C4-2B (cell line): ENCODE results near the gene ADARB2.

Source experiments
- H3K27ac ChIP-seq: fragments of 450-650 bp; 2 replicates; pipeline ENCODE4 v1.5.1; 2017
- CTCF ChIP-seq: fragments of 450-650 bp; conservative IDR thresholded peaks from 2 replicates; pipeline ENCODE4 v1.5.1; 2017; ENCODE audit warnings: mild to moderate bottlenecking
- ZFX ChIP-seq: fragments of 450-650 bp; IDR thresholded peaks from 2 replicates; pipeline ENCODE4 v1.6.1; 2017

The ADARB2 gene

GRCh38 chr10:1615186-1615954 lies 122.0 kb downstream of the ADARB2 start:
- TF ChIP-seq CTCF (no peak), ZFX (no peak)
- no peak overlapping the region for H3K27ac ChIP-seq

GRCh38 chr10:1613511-1613910 lies 123.8 kb downstream of the ADARB2 start:
- TF ChIP-seq CTCF, result no peak
- TF ChIP-seq ZFX, result no peak
- H3K27ac ChIP-seq, result no peak overlapping the region

GRCh38 chr10:1612908-1613307 lies 124.4 kb downstream of the ADARB2 start:
- H3K27ac ChIP-seq, result no peak overlapping the region
- TF ChIP-seq CTCF (no peak), ZFX (no peak)

- H3K27ac ChIP-seq, result no peak overlapping the region
- TF ChIP-seq CTCF (no peak), ZFX (no peak)
These were observed 125.3 kb downstream of the ADARB2 start for GRCh38 chr10:1611936-1612550.

- H3K27ac ChIP-seq, result no peak overlapping the region
- TF ChIP-seq ZFX, result no peak
- no peak for TF ChIP-seq CTCF
These were observed 126.1 kb downstream of the ADARB2 start for GRCh38 chr10:1610986-1611770.

- no peak overlapping the region for H3K27ac ChIP-seq
- TF ChIP-seq ZFX, result no peak
These were observed 127.7 kb downstream of the ADARB2 start for GRCh38 chr10:1609648-1609970.

- TF ChIP-seq CTCF, result no peak
- no peak for TF ChIP-seq ZFX
- no peak overlapping the region for H3K27ac ChIP-seq
These were observed 128.3 kb downstream of the ADARB2 start for GRCh38 chr10:1608851-1609647.
